Liver (tissue), 9 donors: Measurements from ENCODE around the gene MT2A. TPM values are rescaled to one million over a fixed set of nuclear protein-coding genes. Genes with fewer than 3 reads are reported as not detected.
"Not testable (repeated sequence)": the region's sequence is repeated elsewhere in the genome, so short reads cannot be mapped to it uniquely, and the experiment has no call there.

Experiments used
- DNase-seq: peaks from one replicate; pipeline ENCODE4 v3.0.0-alpha.2; 2017; ENCODE audit warnings: low spot score
- H3K27ac ChIP-seq, 2 donors: one replicate each; pipeline ENCODE4 v1.7.0; 2013; ENCODE audit warnings: inconsistent platforms in 2 of 2, low read length in 2 of 2, control low read depth in 1 of 2, low read depth in 1 of 2, mild to moderate bottlenecking in 1 of 2
- H3K27me3 ChIP-seq, 4 donors: one replicate each; pipeline versions ENCODE4 v1.6.1 to v1.7.0; 2013; ENCODE audit warnings: low read length in 3 of 4, inconsistent platforms in 1 of 4, mild to moderate bottlenecking in 1 of 4, moderate library complexity in 1 of 4; ENCODE audit not compliant: control insufficient read depth in 4 of 4, insufficient read depth in 4 of 4
- H3K36me3 ChIP-seq, 4 donors: one replicate each; pipeline versions ENCODE4 v1.6.1 to v1.7.0; 2013; ENCODE audit warnings: low read length in 3 of 4, mild to moderate bottlenecking in 3 of 4, low read depth in 1 of 4, moderate library complexity in 1 of 4; ENCODE audit not compliant: control insufficient read depth in 4 of 4, insufficient read depth in 3 of 4
- H3K4me1 ChIP-seq, 4 donors: one replicate each; pipeline versions ENCODE4 v1.6.1 to v1.7.0; 2013; ENCODE audit warnings: low read length in 3 of 4, mild to moderate bottlenecking in 3 of 4, moderate library complexity in 1 of 4; ENCODE audit not compliant: control insufficient read depth in 4 of 4, insufficient read depth in 4 of 4
- H3K4me3 ChIP-seq, 3 donors: one replicate each; pipeline versions ENCODE4 v1.6.1 to v1.7.0; 2013; ENCODE audit warnings: low read length in 3 of 3, control low read depth in 1 of 3, low read depth in 1 of 3, mild to moderate bottlenecking in 1 of 3
- H3K9ac ChIP-seq, 2 donors: one replicate each; pipeline ENCODE4 v1.7.0; 2013; ENCODE audit warnings: low read length in 2 of 2, mild to moderate bottlenecking in 2 of 2, moderate library complexity in 2 of 2, control low read depth in 1 of 2, low read depth in 1 of 2
- H3K9me3 ChIP-seq, 4 donors: one replicate each; pipeline versions ENCODE4 v1.6.1 to v1.7.0; 2013; ENCODE audit warnings: low read length in 3 of 4; ENCODE audit not compliant: control insufficient read depth in 4 of 4
- ATF3 ChIP-seq: IDR thresholded peaks from 2 replicates; pipeline ENCODE4 v1.6.1; 2016; ENCODE audit warnings: antibody characterized with exemption
- CTCF ChIP-seq: fragments of 150-350 bp; IDR thresholded peaks from 2 replicates; pipeline ENCODE4 v1.5.1; 2017; ENCODE audit warnings: improper control_type of control experiment, low read depth, low read length; ENCODE audit not compliant: missing input control
- EGR1 ChIP-seq, 2 donors: IDR thresholded peaks; 2 replicates each; pipeline ENCODE4 v1.6.1; 2016 to 2018; ENCODE audit warnings: antibody characterized with exemption in 2 of 2, low read depth in 2 of 2
- FOXA1 ChIP-seq: IDR thresholded peaks from 2 replicates; pipeline ENCODE4 v1.6.1; 2016; ENCODE audit warnings: antibody characterized with exemption
- FOXA2 ChIP-seq: IDR thresholded peaks from 2 replicates; pipeline ENCODE4 v1.6.1; 2016; ENCODE audit warnings: antibody characterized with exemption
- GABPA ChIP-seq, 2 donors: IDR thresholded peaks in 1 of 2; conservative IDR thresholded peaks in 1 of 2; 2 replicates each; pipeline ENCODE4 v1.6.1; 2016; ENCODE audit warnings: antibody characterized with exemption in 2 of 2, mild to moderate bottlenecking in 1 of 2, moderate library complexity in 1 of 2
- HNF4A ChIP-seq, 2 donors: conservative IDR thresholded peaks; 2 replicates each; pipeline ENCODE4 v1.6.1; 2016; ENCODE audit warnings: antibody characterized with exemption in 2 of 2, mild to moderate bottlenecking in 2 of 2
- HNF4G ChIP-seq: IDR thresholded peaks from 2 replicates; pipeline ENCODE4 v1.6.1; 2016; ENCODE audit warnings: antibody characterized with exemption
- JUND ChIP-seq, 2 donors: IDR thresholded peaks; 2 replicates each; pipeline ENCODE4 v1.6.1; 2016; ENCODE audit warnings: antibody characterized with exemption in 2 of 2
- MAX ChIP-seq: IDR thresholded peaks from 2 replicates; pipeline ENCODE4 v1.6.1; 2016; ENCODE audit warnings: antibody characterized with exemption
- NR2F2 ChIP-seq: IDR thresholded peaks from 2 replicates; pipeline ENCODE4 v1.6.1; 2016; ENCODE audit warnings: antibody characterized with exemption
- RAD21 ChIP-seq, 2 donors: IDR thresholded peaks; 2 replicates each; pipeline ENCODE4 v1.6.1; 2016; ENCODE audit warnings: antibody characterized with exemption in 2 of 2, mild to moderate bottlenecking in 2 of 2
- REST ChIP-seq: IDR thresholded peaks from 2 replicates; pipeline ENCODE4 v1.6.1; 2016; ENCODE audit warnings: antibody characterized with exemption, mild to moderate bottlenecking
- RXRA ChIP-seq, 2 donors: IDR thresholded peaks; 2 replicates each; pipeline ENCODE4 v1.6.1; 2017 to 2018; ENCODE audit warnings: antibody characterized with exemption in 2 of 2, mild to moderate bottlenecking in 1 of 2
- SP1 ChIP-seq: IDR thresholded peaks from 2 replicates; pipeline ENCODE4 v1.6.1; 2018; ENCODE audit warnings: antibody characterized with exemption, mild to moderate bottlenecking
- TAF1 ChIP-seq: conservative IDR thresholded peaks from 2 replicates; pipeline ENCODE4 v1.6.1; 2016; ENCODE audit warnings: antibody characterized with exemption, mild to moderate bottlenecking
- YY1 ChIP-seq: IDR thresholded peaks from 2 replicates; pipeline ENCODE4 v1.6.1; 2016; ENCODE audit warnings: antibody characterized with exemption, mild to moderate bottlenecking
- ZBTB33 ChIP-seq: IDR thresholded peaks from 2 replicates; pipeline ENCODE4 v1.6.1; 2016; ENCODE audit warnings: antibody characterized with exemption
- WGBS: extraction: QIAGEN DNeasy Blood & Tissue Kit; methylation state at CpG from one replicate; pipeline ENCODE4 v1.1.7; 2013; 5-methylcytosine and 5-hydroxymethylcytosine counted together
- polyA plus RNA-seq, 2 donors: library from polyadenylated mRNA; stranded (reverse) in 1 of 2; unstranded in 1 of 2; fragments of 200-250 nt in 1 of 2; fragments of >200 nt in 1 of 2; fragmentation: Nextera tagmentation in 1 of 2; extraction: Ambion mirVana in 1 of 2; gene quantifications; one replicate each; pipeline versions ENCODE4 v1.2.1 to v1.2.3, GENCODE V29; 2013 to 2015
- total RNA-seq, 2 donors: library from RNA; depleted of rRNA; stranded (reverse); fragments of >200 nt; gene quantifications; one replicate each; pipeline ENCODE4 v1.2.3, GENCODE V29; 2014
- donor health status: healthy.
- donor health status: healthy.
- donor health status: healthy.
- donor health status: healthy.
- donor health status: healthy.

MT2A gene
- total and polyA plus RNA-seq, 4 donors, result 45.8 to 5,206 (median 2,233) TPM

- not testable (repeated sequence) for H3K27me3 ChIP-seq, H3K9ac ChIP-seq, DNase-seq, H3K9me3 ChIP-seq, H3K36me3 ChIP-seq, H3K4me3 ChIP-seq
- peak overlapping the region; percentile 19 to 54 for H3K27ac ChIP-seq
- TF ChIP-seq SP1 (peak; percentile 43), HNF4A (conservative IDR thresholded peaks at IDR 0.05) (peak; percentile 39 to 50), RXRA (IDR thresholded peaks at IDR 0.05) (peak; percentile 26 to 58)
- WGBS, result 75% methylated on average over 4 of the region's 4 CpGs
- peaks cover 0 to 33% (median 12%) of the 10 kb centered on the region in 4 donors for H3K4me1 ChIP-seq
These were observed 13.5 kb downstream of the MT2A start for GRCh38 chr16:56621665-56622445.

GRCh38 chr16:56623184-56623583, 14.8 kb downstream of the MT2A start:
- WGBS, result 95% methylated on average over 5 of the region's 5 CpGs
- H3K9ac ChIP-seq, H3K4me3 ChIP-seq, H3K27me3 ChIP-seq, H3K36me3 ChIP-seq, H3K9me3 ChIP-seq, H3K27ac ChIP-seq, DNase-seq: not testable (repeated sequence)
- H3K4me1 ChIP-seq, result peaks cover 0 to 22% (median 6%) of the 10 kb centered on the region in 4 donors

- no peak overlapping the region for H3K9ac ChIP-seq
- H3K4me3 ChIP-seq, result no peak overlapping the region
- no peak for DNase-seq
- H3K9me3 ChIP-seq, result no peaks in the 10 kb centered on the region
- peaks cover 0 to 17% (median 3%) of the 10 kb centered on the region in 4 donors for H3K4me1 ChIP-seq
- WGBS, result 98% methylated on average over 2 of the region's 2 CpGs
- H3K27ac ChIP-seq, result no peak overlapping the region
- peaks cover 0 to 3% (median 0%) of the 10 kb centered on the region in 4 donors for H3K36me3 ChIP-seq
- no peak for TF ChIP-seq REST
- no peak for TF ChIP-seq HNF4A (conservative IDR thresholded peaks at IDR 0.05)
- TF ChIP-seq ATF3, result no peak
- no peak for TF ChIP-seq ZBTB33
- no peak for TF ChIP-seq HNF4G
- TF ChIP-seq MAX, result no peak
- TF ChIP-seq EGR1 (IDR thresholded peaks at IDR 0.05; ENCODE audit: low read depth in 2 of 2), result no peak
- no peak for TF ChIP-seq CTCF
- no peak for TF ChIP-seq RXRA (IDR thresholded peaks at IDR 0.05)
- no peak for TF ChIP-seq FOXA2
- no peak for TF ChIP-seq GABPA (IDR thresholded peaks at IDR 0.05 in 1 of 2, conservative IDR thresholded peaks at IDR 0.05 in 1 of 2)
- no peak for TF ChIP-seq YY1
- no peak for TF ChIP-seq RAD21 (IDR thresholded peaks at IDR 0.05)
- TF ChIP-seq FOXA1, result no peak
- TF ChIP-seq JUND (IDR thresholded peaks at IDR 0.05), result no peak
- TF ChIP-seq SP1, result no peak
- no peak for TF ChIP-seq NR2F2
- no peak for TF ChIP-seq TAF1
- no peaks in the 10 kb centered on the region for H3K27me3 ChIP-seq
These were observed 15.3 kb downstream of the MT2A start for GRCh38 chr16:56623637-56624036.
